Fibroblast of skin of left quadriceps (primary cell): ENCODE results near the gene TEX52.
A peak's percentile ranks its signal among the peaks of the same experiment; 100 is the strongest.

Experiments used
- DNase-seq, 2 experiments: peaks; one replicate each; pipeline ENCODE4 v3.0.0-alpha.2; 2013; ENCODE audit warnings: low read depth in 2 of 2

The TEX52 gene

GRCh38 chr12:2832550-2833127, 24.2 kb downstream of the TEX52 start:
- DNase-seq: no peak

- DNase-seq: no peak
Observed at GRCh38 chr12:2829275-2829674, 27.6 kb downstream of the TEX52 start.

GRCh38 chr12:2826721-2827515, 29.9 kb downstream of the TEX52 start:
- no peak for DNase-seq

GRCh38 chr12:2826036-2826435, 30.8 kb downstream of the TEX52 start:
- no peak for DNase-seq

GRCh38 chr12:2825132-2825531, 31.7 kb downstream of the TEX52 start:
- DNase-seq: no peak

GRCh38 chr12:2824541-2824940, 32.3 kb downstream of the TEX52 start:
- no peak for DNase-seq

- no peak for DNase-seq
Observed at GRCh38 chr12:2823483-2823882, 33.4 kb downstream of the TEX52 start.

GRCh38 chr12:2820432-2820831, 36.4 kb downstream of the TEX52 start:
- DNase-seq: no peak

- DNase-seq: no peak
Observed at GRCh38 chr12:2819810-2820209, 37.0 kb downstream of the TEX52 start.

- DNase-seq: peak; percentile 38 to 39
Observed at GRCh38 chr12:2813214-2814185, 43.3 kb downstream of the TEX52 start.

GRCh38 chr12:2812290-2813213, 44.3 kb downstream of the TEX52 start, which contains the start of gene ITFG2:
Gene ITFG2, plus strand, starts transcription at chr12:2812668. Its CDS starts 93 bp downstream, at chr12:2812761.
- DNase-seq: peak; percentile 97

- no peak for DNase-seq
Observed at GRCh38 chr12:2811801-2812200, 45.0 kb downstream of the TEX52 start.

GRCh38 chr12:2806700-2807099, 50.1 kb downstream of the TEX52 start:
- no peak for DNase-seq

- no peak for DNase-seq
Observed at GRCh38 chr12:2805143-2805520, 51.7 kb downstream of the TEX52 start.

- no peak for DNase-seq
Observed at GRCh38 chr12:2804393-2805142, 52.3 kb downstream of the TEX52 start.

- DNase-seq: no peak
Observed at GRCh38 chr12:2803635-2804392, 53.0 kb downstream of the TEX52 start.

- DNase-seq: no peak
Observed at GRCh38 chr12:2801044-2801783, 55.6 kb downstream of the TEX52 start.

- DNase-seq: no peak
Observed at GRCh38 chr12:2800046-2800570, 56.7 kb downstream of the TEX52 start.
